Measurements from ENCODE around the gene ANXA2. TPM values are rescaled to one million over a fixed set of nuclear protein-coding genes. Genes with fewer than 3 reads are reported as not detected.

ANXA2 gene
- total and polyA plus RNA-seq, 2 experiments from 2014 or later: 202 to 225 TPM

GRCh38 chr15:60419753-60420152 is 22.0 kb upstream of the ANXA2 start:
- H3K27ac ChIP-seq (ENCODE audit: low read depth): no peak overlapping the region
- no peaks in the 10 kb centered on the region for H4K20me1 ChIP-seq (replicated peaks; ENCODE audit: insufficient read depth)
- Mint-ChIP-seq H3K9me3 (no peaks in the 10 kb centered on the region), H3K4me1 (peaks cover 6% of the 10 kb centered on the region; the same call in 2 of the 3 replicates), H3K27ac (no peak overlapping the region), H3K36me3 (ENCODE audit: low read depth) (peaks cover 8% of the 10 kb centered on the region; the same call in 2 of the 3 replicates), H3K4me3 (no peak overlapping the region), H3K27me3 (ENCODE audit: insufficient read depth, low read depth, poor library complexity) (no peaks in the 10 kb centered on the region)
- no peak for ATAC-seq
- TF ChIP-seq EZH2 (IDR thresholded peaks at IDR 0.05; ENCODE audit: low read depth, unreplicated experiment) (no peak), REST (IDR thresholded peaks at IDR 0.05; ENCODE audit: unreplicated experiment) (no peak), CREB1 (CRISPR knock-in tag; IDR thresholded peaks at IDR 0.05; ENCODE audit: low read depth) (no peak), ZNF331 (CRISPR knock-in tag; IDR thresholded peaks at IDR 0.05; ENCODE audit: low read depth) (no peak), JUNB (IDR thresholded peaks at IDR 0.05; ENCODE audit: unreplicated experiment) (no peak), ZNF114 (CRISPR knock-in tag; IDR thresholded peaks at IDR 0.05) (no peak), STAT1 (IDR thresholded peaks at IDR 0.05; ENCODE audit: unreplicated experiment) (no peak), ZNF462 (CRISPR knock-in tag; IDR thresholded peaks at IDR 0.05) (no peak), ETS1 (IDR thresholded peaks at IDR 0.05) (no peak), POLR2AphosphoS5 (IDR thresholded peaks at IDR 0.05; ENCODE audit: low read depth) (no peak), NANOG (IDR thresholded peaks at IDR 0.05; ENCODE audit: borderline replicate concordance) (no peak)
- DNase-seq (ENCODE audit: low spot score): no peak
- no peaks in the 10 kb centered on the region for H3K27me3 ChIP-seq (ENCODE audit: insufficient read depth)
- no peaks in the 10 kb centered on the region for H3K9me2 ChIP-seq (ENCODE audit: insufficient read depth)
- no peaks in the 10 kb centered on the region for H3K79me2 ChIP-seq (replicated peaks; ENCODE audit: insufficient read depth)
- no peaks in the 10 kb centered on the region for H3K4me1 ChIP-seq (ENCODE audit: insufficient read depth)
- H3F3A ChIP-seq (replicated peaks; ENCODE audit: low read depth): no peaks in the 10 kb centered on the region
- H3K36me3 ChIP-seq (ENCODE audit: insufficient read depth): no peaks in the 10 kb centered on the region
- no peak overlapping the region for H3K4me3 ChIP-seq
- no peak overlapping the region for H2AFZ ChIP-seq
- no peak overlapping the region for H3K4me2 ChIP-seq

Data from GM23338 (cell line).